ENCODE data around the gene KMO. TPM values are rescaled to one million over a fixed set of nuclear protein-coding genes. Genes with fewer than 3 reads are reported as not detected.

The KMO gene
- total and polyA plus RNA-seq, 2 of the 4 experiments (the other 2 are of a cell fraction): not detected

DNA sequence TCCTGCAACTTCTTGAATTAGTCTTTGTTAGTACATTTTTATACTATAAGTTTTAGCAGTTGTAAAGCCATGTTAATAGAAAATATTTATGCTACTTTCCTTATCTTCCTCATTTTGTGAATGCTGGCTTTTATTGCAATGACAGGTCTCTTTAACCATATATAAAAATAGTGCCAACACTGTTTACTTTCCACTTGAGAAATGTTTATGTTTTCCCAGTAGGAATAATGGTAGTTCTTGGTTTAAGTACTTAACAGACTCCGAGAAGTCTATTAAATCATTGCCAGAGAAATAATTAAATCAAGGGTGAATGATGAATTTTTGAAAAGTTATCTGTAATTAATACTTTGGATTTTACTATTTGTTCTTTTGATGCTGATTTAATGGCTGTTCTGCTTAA lies 98.3 kb downstream of the KMO start:
- H3K56ac ChIP-seq (ENCODE audit: extremely low read depth, insufficient read depth, low read length): no peak overlapping the region
- DNase-seq (no peak), ATAC-seq (ENCODE audit: low read depth) (no peak)
- H3K9ac ChIP-seq (ENCODE audit: low read depth, low read length): no peak overlapping the region
- H3K27ac ChIP-seq (ENCODE audit: insufficient read depth, low read length): no peak overlapping the region
- no peak overlapping the region for H2BK120ac ChIP-seq (ENCODE audit: low read depth, low read length)
- no peak overlapping the region for H3K23ac ChIP-seq (ENCODE audit: low read depth, low read length)
- ChIA-PET CTCF (interaction anchor here (1.0 kb wide), 1 partner anchor 20 kb away, joined by 4 read pairs; no protein-coding TSS in a partner anchor), POLR2A (ENCODE audit: unreplicated experiment) (no interaction called here)
- H3K4ac ChIP-seq (ENCODE audit: low read depth, low read length): no peak overlapping the region
- dilution Hi-C loops (cut with HindIII; ENCODE audit: low sequenced_read_pairs, unreplicated experiment) (no loop called here), in situ Hi-C loops (cut with MboI; ENCODE audit: low sequenced_read_pairs) (no loop called here), intact Hi-C loops (cut with micrococcal nuclease) (no loop called here)
- no peak overlapping the region for H4K91ac ChIP-seq (ENCODE audit: insufficient read depth, low read depth, low read length)
- H3K18ac ChIP-seq (ENCODE audit: low read depth, low read length): no peak overlapping the region
- no peak overlapping the region for H2AK5ac ChIP-seq (ENCODE audit: low read depth, low read length)
- no peaks in the 10 kb centered on the region for H4K20me1 ChIP-seq (ENCODE audit: insufficient read depth, low read length)
- no peak overlapping the region for H2BK20ac ChIP-seq (ENCODE audit: low read depth, low read length)
- H3K4me3 ChIP-seq (ENCODE audit: insufficient read depth, low read depth, low read length): no peak overlapping the region
- H3K9me3 ChIP-seq (ENCODE audit: control insufficient read depth, insufficient read depth, low read length): no peaks in the 10 kb centered on the region
- H3K36me3 ChIP-seq (ENCODE audit: control insufficient read depth, insufficient read depth, low read length): peaks cover 5% of the 10 kb centered on the region
- peaks cover 2% of the 10 kb centered on the region for H3K4me1 ChIP-seq (ENCODE audit: control insufficient read depth, insufficient read depth, low read length)
- H2BK15ac ChIP-seq (ENCODE audit: low read depth, low read length): no peak overlapping the region
- BruUV-seq (replicated peaks): no TSS peak
- H2BK5ac ChIP-seq (ENCODE audit: low read depth, low read length, poor library complexity, severe bottlenecking): no peak overlapping the region
- no peak overlapping the region for H4K8ac ChIP-seq (ENCODE audit: low read depth in 2 of 2, low read length in 2 of 2)
- H3K14ac ChIP-seq (replicated peaks; ENCODE audit: low read depth, low read length): no peak overlapping the region
- no peaks in the 10 kb centered on the region for H3K9me1 ChIP-seq (ENCODE audit: insufficient read depth, low read length)
- H3K4me2 ChIP-seq (ENCODE audit: low read depth, low read length): no peak overlapping the region
- no peak for TF ChIP-seq CEBPB (IDR thresholded peaks at IDR 0.05; ENCODE audit: low read depth, low read length)
- TF ChIP-seq MXI1 (IDR thresholded peaks at IDR 0.05; ENCODE audit: borderline replicate concordance, low read depth, low read length): no peak
- TF ChIP-seq SMC3 (IDR thresholded peaks at IDR 0.05; ENCODE audit: low read depth, low read length): no peak
- TF ChIP-seq RFX5 (IDR thresholded peaks at IDR 0.05; ENCODE audit: low read depth, low read length): no peak
- H2AFZ ChIP-seq (replicated peaks; ENCODE audit: low read length, poor library complexity): no peak overlapping the region
- peaks cover 4 to 15% of the 10 kb centered on the region in 2 experiments; a peak in 3 of 4 replicates for H3K79me1 ChIP-seq (ENCODE audit: low read depth in 1 of 2, low read length in 2 of 2)
- no peaks in the 10 kb centered on the region for H3K27me3 ChIP-seq (ENCODE audit: control insufficient read depth, insufficient read depth, low read length)
- no CpG with 5 or more reads among the region's 1 CpG for WGBS, 2 experiments (ENCODE audit: extremely low coverage in 2 of 2, insufficient read length in 1 of 2)
- H2AK9ac ChIP-seq (replicated peaks; ENCODE audit: low read depth, low read length, poor library complexity): no peak overlapping the region
- H4K5ac ChIP-seq (ENCODE audit: low read depth, low read length): no peak overlapping the region

All from IMR-90 (cell line).